ENCODE data around the gene NDRG3.

Gene NDRG3

GRCh38 chr20:36745927-36746659 lies at the start of gene NDRG3:
NDRG3 (minus strand) TSS chr20:36746090; CDS start chr20:36721735, 24,355 bp downstream.
- in situ Hi-C loops (cut with MboI; ENCODE audit: low sequenced_read_pairs), result no loop called here

GRCh38 chr20:36794116-36794474 lies 48.2 kb upstream of the NDRG3 start:
- in situ Hi-C loops (cut with MboI; ENCODE audit: low sequenced_read_pairs), result no loop called here

- in situ Hi-C loops (cut with MboI; ENCODE audit: low sequenced_read_pairs), result no loop called here
Measured at GRCh38 chr20:36793294-36794115, 47.6 kb upstream of the NDRG3 start.

GRCh38 chr20:36792422-36792821 lies 46.5 kb upstream of the NDRG3 start:
- in situ Hi-C loops (cut with MboI; ENCODE audit: low sequenced_read_pairs), result no loop called here

- in situ Hi-C loops (cut with MboI; ENCODE audit: low sequenced_read_pairs), result no loop called here
Measured at GRCh38 chr20:36791862-36792261, 46.0 kb upstream of the NDRG3 start.

GRCh38 chr20:36786663-36787062 lies 40.8 kb upstream of the NDRG3 start:
- in situ Hi-C loops (cut with MboI; ENCODE audit: low sequenced_read_pairs), result no loop called here

- in situ Hi-C loops (cut with MboI; ENCODE audit: low sequenced_read_pairs), result no loop called here
Measured at GRCh38 chr20:36786246-36786645, 40.4 kb upstream of the NDRG3 start.

GRCh38 chr20:36785308-36785707 lies 39.4 kb upstream of the NDRG3 start:
- in situ Hi-C loops (cut with MboI; ENCODE audit: low sequenced_read_pairs), result no loop called here

- in situ Hi-C loops (cut with MboI; ENCODE audit: low sequenced_read_pairs), result no loop called here
Measured at GRCh38 chr20:36784900-36785299, 39.0 kb upstream of the NDRG3 start.

GRCh38 chr20:36784116-36784515 lies 38.2 kb upstream of the NDRG3 start:
- in situ Hi-C loops (cut with MboI; ENCODE audit: low sequenced_read_pairs), result no loop called here

GRCh38 chr20:36779656-36780025 lies 33.8 kb upstream of the NDRG3 start:
- in situ Hi-C loops (cut with MboI; ENCODE audit: low sequenced_read_pairs), result no loop called here

- in situ Hi-C loops (cut with MboI; ENCODE audit: low sequenced_read_pairs), result no loop called here
Measured at GRCh38 chr20:36778831-36779655, 33.2 kb upstream of the NDRG3 start.

GRCh38 chr20:36777576-36777975 lies 31.7 kb upstream of the NDRG3 start:
- in situ Hi-C loops (cut with MboI; ENCODE audit: low sequenced_read_pairs), result no loop called here

GRCh38 chr20:36777167-36777566 lies 31.3 kb upstream of the NDRG3 start:
- in situ Hi-C loops (cut with MboI; ENCODE audit: low sequenced_read_pairs), result no loop called here

GRCh38 chr20:36775826-36776225 lies 29.9 kb upstream of the NDRG3 start:
- in situ Hi-C loops (cut with MboI; ENCODE audit: low sequenced_read_pairs), result no loop called here

GRCh38 chr20:36775196-36775595 lies 29.3 kb upstream of the NDRG3 start:
- in situ Hi-C loops (cut with MboI; ENCODE audit: low sequenced_read_pairs), result no loop called here

- in situ Hi-C loops (cut with MboI; ENCODE audit: low sequenced_read_pairs), result no loop called here
Measured at GRCh38 chr20:36773597-36774390, 27.9 kb upstream of the NDRG3 start, which contains the start of gene DSN1. DSN1 (minus strand) TSS chr20:36773763; CDS start chr20:36771458, 2,305 bp downstream.

- in situ Hi-C loops (cut with MboI; ENCODE audit: low sequenced_read_pairs), result no loop called here
Measured at GRCh38 chr20:36773107-36773596, 27.3 kb upstream of the NDRG3 start.

- in situ Hi-C loops (cut with MboI; ENCODE audit: low sequenced_read_pairs), result no loop called here
Measured at GRCh38 chr20:36770680-36771079, 24.8 kb upstream of the NDRG3 start.

GRCh38 chr20:36768768-36769430 lies 23.0 kb upstream of the NDRG3 start:
- in situ Hi-C loops (cut with MboI; ENCODE audit: low sequenced_read_pairs), result no loop called here

Measured in HL-60/S4 treated with phorbol 12-myristate 13-acetate at 8.2 ng/mL for 4 days and 3 days (cell line).